IgD-negative memory B cell (primary cell): ENCODE measurements around the gene TENT4A. TPM values are rescaled to one million over a fixed set of nuclear protein-coding genes. Genes with fewer than 3 reads are reported as not detected.
A peak's percentile ranks its signal among the peaks of the same experiment; 100 is the strongest.

Experiments
- H3K27ac Mint-ChIP-seq, 3 donors: one replicate each; pipeline ENCODE4 v1.8.0; 2020 to 2022; ENCODE audit warnings: mild to moderate bottlenecking in 3 of 3, mixed read lengths in 3 of 3, moderate library complexity in 1 of 3
- H3K27me3 Mint-ChIP-seq: one replicate; pipeline ENCODE4 v1.8.0; 2021; ENCODE audit warnings: mixed read lengths
- H3K36me3 Mint-ChIP-seq: one replicate; pipeline ENCODE4 v1.8.0; 2020; ENCODE audit warnings: mild to moderate bottlenecking, mixed read lengths
- H3K4me1 Mint-ChIP-seq, 3 donors: one replicate each; pipeline ENCODE4 v1.8.0; 2020 to 2022; ENCODE audit warnings: mixed read lengths in 3 of 3, mild to moderate bottlenecking in 1 of 3
- H3K4me3 Mint-ChIP-seq, 4 donors: one replicate each; pipeline ENCODE4 v1.8.0; 2020 to 2022; ENCODE audit warnings: mild to moderate bottlenecking in 4 of 4, mixed read lengths in 4 of 4, moderate library complexity in 3 of 4
- H3K9me3 Mint-ChIP-seq, 3 donors: one replicate each; pipeline ENCODE4 v1.8.0; 2020 to 2021; ENCODE audit warnings: mixed read lengths in 3 of 3, mild to moderate bottlenecking in 1 of 3
- polyA plus RNA-seq: library from polyadenylated mRNA; unstranded; fragments of 300-500 nt; fragmentation: Illumina TruSeq; gene quantifications from one replicate; pipeline ENCODE4 v1.2.3, GENCODE V29; 2021

TENT4A gene
- polyA plus RNA-seq, 1 donor from 2014 or later = 1.6 TPM

DNA sequence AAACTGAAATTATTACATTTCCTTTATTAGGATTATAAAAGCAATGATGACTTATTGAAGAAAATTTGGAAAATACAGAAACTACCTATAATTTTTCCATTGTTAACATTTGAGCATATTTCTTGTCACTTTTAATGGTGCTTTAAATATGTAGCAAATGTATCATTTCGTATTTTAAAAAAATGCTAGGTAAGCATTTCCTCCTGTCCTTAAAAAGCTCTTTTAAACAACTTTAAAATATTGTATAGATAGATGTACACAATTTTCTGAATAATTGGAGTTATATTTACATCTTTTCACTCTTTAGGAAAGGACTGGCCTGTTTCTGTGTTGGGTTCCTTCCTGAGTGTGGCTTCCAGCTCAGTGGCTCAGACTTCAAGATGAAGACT is 15.6 kb downstream of the TENT4A start:
- peaks cover 2% of the 10 kb centered on the region for H3K27me3 Mint-ChIP-seq
- H3K36me3 Mint-ChIP-seq = peaks cover 6% of the 10 kb centered on the region
- peaks cover 41 to 61% (median 56%) of the 10 kb centered on the region in 3 donors for H3K4me1 Mint-ChIP-seq

DNA sequence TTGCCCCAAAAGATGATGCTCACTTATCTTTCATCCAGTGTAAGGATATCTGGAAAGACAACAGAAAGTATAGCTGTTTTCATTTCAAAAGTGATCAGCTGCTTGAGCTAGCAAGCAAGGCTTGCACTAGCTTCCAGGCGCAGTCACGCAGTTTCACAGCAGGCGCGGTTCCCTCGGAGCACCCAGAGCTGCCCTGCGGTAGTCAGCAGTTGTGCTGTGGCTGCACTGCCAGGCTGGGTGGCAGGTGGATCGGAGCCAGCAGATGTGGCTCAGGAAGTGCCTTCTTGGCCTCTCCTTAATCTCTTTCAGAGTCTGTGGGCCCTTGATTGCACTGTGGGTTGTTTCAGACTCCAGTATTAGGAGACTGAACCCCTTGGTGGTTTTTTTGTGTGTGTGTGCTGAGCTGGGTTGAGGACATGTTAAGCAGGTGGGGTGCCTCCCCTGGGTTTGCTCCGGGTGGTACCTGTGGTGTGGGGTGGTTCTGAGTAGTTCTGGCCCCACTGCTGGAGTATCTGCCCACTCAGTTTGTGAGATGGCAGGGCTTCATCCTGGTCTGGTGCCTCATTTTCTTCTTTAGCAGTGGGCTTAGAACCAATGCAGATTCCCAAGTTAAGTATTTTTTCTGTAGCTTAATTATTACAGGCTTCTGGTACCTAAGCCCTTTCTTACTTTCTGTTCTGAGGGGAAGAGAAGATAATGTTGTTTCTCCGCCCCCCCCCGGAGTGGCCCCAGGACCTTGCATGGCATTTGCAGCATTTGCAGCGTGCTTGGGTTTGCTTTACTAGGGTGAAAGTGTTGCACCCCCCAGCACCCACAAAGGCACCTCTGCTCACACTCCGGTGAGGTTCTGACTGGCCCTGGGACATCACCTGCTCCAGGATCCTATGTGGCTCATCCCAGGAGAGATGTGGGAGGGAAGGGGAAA is 16.4 kb downstream of the TENT4A start:
- Mint-ChIP-seq H3K9me3 (no peaks in the 10 kb centered on the region), H3K27ac (no peak overlapping the region), H3K4me1 (peaks cover 34 to 59% (median 54%) of the 10 kb centered on the region in 3 donors), H3K36me3 (peaks cover 6% of the 10 kb centered on the region), H3K4me3 (peak overlapping the region in 3 of 4 donors; percentile 0 to 83 (median 33)), H3K27me3 (peaks cover 2% of the 10 kb centered on the region)

More for the DNA sequence above, 15.6 kb downstream of the TENT4A start:
- Mint-ChIP-seq H3K27ac (no peak overlapping the region), H3K9me3 (no peaks in the 10 kb centered on the region), H3K4me3 (peak overlapping the region in 1 of 4 donors; percentile 83)

DNA sequence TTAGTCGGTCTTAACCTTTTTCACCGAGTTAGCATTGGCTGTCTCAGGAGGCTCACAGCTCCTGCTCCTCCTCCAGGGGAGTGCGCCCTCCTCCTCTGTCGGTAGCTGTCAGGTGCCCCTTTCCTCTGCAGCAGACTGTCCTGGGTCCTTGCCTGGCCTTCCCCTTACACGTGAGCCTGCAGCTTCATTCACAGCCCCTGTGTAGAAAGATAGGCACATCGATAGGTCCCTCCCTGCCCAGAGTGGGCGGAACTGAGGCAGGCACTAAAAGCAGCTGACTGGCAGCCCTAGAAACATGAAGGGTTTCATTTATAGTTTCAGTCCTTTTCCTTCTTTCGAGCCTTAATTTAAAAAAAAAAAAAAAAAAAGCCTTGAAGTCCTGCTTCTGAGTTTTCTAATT is 17.2 kb downstream of the TENT4A start:
- Mint-ChIP-seq H3K9me3 (no peaks in the 10 kb centered on the region), H3K27ac (no peak overlapping the region), H3K27me3 (peaks cover 2% of the 10 kb centered on the region), H3K4me3 (no peak overlapping the region), H3K4me1 (peaks cover 40 to 63% (median 57%) of the 10 kb centered on the region in 3 donors), H3K36me3 (peaks cover 7% of the 10 kb centered on the region)

DNA sequence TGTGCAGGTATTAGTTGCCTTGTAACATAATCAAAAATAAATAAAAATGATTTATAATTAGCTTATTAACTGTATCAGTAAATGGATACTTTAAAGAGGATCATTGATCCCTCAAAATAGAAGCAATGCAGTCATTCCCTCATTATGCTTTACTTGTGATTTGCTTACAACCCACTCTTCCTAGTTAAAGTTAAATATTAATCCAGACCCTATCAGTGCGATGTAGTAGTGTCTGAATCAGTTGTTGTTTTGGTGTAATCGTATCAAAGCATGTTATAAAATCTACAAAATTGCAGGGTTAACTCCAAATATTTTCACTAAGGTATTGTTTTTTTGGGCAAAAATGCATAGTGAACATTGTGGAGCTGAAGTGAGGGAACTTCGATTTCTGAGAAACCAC is 17.6 kb downstream of the TENT4A start:
- peaks cover 2% of the 10 kb centered on the region for H3K27me3 Mint-ChIP-seq
- no peak overlapping the region for H3K4me3 Mint-ChIP-seq
- H3K36me3 Mint-ChIP-seq = peaks cover 9% of the 10 kb centered on the region
- H3K4me1 Mint-ChIP-seq = peaks cover 42 to 60% (median 58%) of the 10 kb centered on the region in 3 donors
- no peak overlapping the region for H3K27ac Mint-ChIP-seq
- H3K9me3 Mint-ChIP-seq = no peaks in the 10 kb centered on the region

DNA sequence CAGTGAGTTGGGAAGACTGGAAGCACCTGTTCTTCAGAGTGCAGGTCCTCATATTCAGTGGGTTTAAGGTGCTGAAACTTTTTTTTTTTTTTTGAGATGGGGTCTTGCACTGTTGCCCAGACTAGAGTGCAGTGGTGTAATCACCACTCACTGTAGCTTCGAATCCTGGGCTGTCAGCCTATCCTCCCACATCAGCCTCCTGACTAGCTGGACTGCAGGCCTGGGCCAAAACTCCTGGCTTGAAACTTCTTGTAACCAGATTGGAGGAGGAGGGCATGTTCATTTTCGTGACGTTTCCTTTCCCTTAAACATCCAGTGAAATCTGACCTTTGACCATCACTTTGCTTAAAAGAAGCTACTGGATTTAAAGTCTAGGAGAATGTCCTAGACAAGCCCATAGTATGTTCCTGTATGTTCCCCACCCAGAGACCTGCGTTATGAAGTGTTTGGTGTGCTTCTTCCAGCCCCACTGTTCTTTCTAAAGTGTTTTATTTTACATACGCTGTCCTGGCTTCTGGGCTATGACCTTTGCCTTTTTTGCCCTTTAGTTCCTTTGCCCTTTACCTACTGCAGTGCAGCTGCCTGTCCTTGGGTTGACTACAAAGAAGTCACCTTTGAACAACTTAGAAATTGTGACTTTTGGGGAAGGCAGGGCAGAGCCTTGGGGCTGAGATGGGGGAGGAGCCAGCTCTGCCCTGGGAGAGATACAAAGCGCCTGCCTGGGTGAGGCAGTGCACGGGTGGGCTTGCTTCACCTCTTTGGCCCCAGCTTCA is 18.4 kb downstream of the TENT4A start:
- Mint-ChIP-seq H3K9me3 (no peaks in the 10 kb centered on the region), H3K27ac (peak overlapping the region in 1 of 3 donors; percentile 73), H3K4me1 (peaks cover 48 to 62% (median 61%) of the 10 kb centered on the region in 3 donors), H3K36me3 (peaks cover 9% of the 10 kb centered on the region), H3K27me3 (peaks cover 2% of the 10 kb centered on the region), H3K4me3 (no peak overlapping the region)

DNA sequence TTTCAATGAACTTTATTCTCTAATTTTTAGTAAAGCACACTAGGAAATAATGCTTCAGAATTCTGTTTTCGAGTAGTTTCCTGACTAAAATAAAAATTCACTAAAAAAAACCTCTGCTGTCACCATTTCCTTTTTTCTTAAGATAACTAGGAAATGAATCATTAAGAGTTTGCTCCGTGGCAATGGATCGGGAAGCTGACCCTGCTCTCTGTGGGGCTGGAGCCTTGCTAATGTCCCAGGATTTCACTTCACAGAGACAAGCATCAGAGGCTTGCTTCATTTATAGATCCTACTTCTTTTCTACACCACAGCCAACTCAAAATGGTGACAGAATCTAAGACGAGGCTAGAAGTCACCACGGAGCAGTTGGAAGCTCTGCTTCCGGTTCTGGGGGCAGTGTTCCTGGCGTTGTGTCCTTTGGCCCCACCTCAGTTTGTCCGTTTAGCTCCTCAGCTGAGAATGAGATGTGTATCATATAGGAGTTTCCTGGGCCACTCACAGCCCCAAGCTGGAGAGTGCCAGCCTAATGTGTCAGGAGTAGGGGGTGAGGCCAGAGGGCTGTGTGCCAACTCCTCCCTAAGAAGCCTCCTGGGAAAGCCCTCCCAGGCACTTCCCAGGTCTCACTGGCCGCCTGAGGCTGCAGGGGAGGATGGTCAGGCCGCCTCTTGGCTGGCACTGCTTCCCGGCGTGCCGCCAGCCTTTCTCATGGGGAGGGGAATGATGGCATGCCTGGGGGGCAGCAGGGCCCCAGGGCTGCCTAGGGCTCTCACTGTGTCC is 19.6 kb downstream of the TENT4A start:
- H3K4me1 Mint-ChIP-seq = peaks cover 53 to 61% (median 61%) of the 10 kb centered on the region in 3 donors

DNA sequence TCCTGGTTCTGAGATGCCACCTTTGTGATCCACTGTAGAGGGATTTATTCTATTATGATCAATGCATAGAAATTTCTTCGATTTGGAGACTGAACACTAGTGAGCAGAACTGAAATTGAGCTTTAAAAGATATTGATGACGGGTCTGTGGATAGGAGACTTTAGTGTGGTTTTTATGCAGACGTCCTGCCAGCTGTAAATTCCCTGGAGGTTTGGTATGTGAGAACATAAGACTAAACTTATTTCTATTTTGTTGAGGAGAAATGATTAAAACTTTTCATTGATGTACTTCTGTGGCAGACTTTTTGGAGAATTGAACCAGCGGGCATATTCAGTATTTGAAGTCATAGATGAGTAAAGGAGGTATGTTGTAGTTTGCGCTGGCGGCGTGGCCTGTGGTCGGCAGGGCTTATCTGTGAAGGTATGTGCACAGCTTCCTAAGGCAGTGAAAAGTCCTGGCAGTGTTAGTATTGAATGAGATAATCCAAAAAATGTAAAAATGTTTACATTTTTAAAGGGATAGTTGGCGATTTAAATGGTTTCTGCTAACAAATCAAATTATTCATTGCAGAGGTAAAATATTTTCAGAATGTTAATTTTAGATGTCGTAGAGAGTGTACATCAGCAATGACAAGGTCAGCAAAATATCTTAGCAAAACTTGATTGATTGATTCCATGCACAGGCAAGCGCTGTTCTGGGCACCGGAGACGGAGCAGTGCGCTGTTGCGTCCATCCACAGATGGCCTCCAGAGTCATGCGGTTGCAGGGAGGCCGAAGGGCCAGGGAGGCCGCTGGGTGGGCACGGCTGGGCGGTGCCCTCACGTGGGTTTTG is 20.4 kb downstream of the TENT4A start:
- no peaks in the 10 kb centered on the region for H3K27me3 Mint-ChIP-seq
- no peaks in the 10 kb centered on the region for H3K9me3 Mint-ChIP-seq
- H3K4me1 Mint-ChIP-seq = peaks cover 51 to 54% (median 53%) of the 10 kb centered on the region in 3 donors
- peak overlapping the region in 2 of 3 donors; percentile 20 to 32 for H3K27ac Mint-ChIP-seq
- H3K36me3 Mint-ChIP-seq = peaks cover 12% of the 10 kb centered on the region
- H3K4me3 Mint-ChIP-seq = peak overlapping the region in 1 of 4 donors; percentile 41

More for the DNA sequence above, 19.6 kb downstream of the TENT4A start:
- peaks cover 2% of the 10 kb centered on the region for H3K27me3 Mint-ChIP-seq
- peaks cover 12% of the 10 kb centered on the region for H3K36me3 Mint-ChIP-seq
- H3K4me3 Mint-ChIP-seq = peak overlapping the region in 2 of 4 donors; percentile 41 to 43
- H3K27ac Mint-ChIP-seq = peak overlapping the region in 2 of 3 donors; percentile 20 to 73
- H3K9me3 Mint-ChIP-seq = no peaks in the 10 kb centered on the region

DNA sequence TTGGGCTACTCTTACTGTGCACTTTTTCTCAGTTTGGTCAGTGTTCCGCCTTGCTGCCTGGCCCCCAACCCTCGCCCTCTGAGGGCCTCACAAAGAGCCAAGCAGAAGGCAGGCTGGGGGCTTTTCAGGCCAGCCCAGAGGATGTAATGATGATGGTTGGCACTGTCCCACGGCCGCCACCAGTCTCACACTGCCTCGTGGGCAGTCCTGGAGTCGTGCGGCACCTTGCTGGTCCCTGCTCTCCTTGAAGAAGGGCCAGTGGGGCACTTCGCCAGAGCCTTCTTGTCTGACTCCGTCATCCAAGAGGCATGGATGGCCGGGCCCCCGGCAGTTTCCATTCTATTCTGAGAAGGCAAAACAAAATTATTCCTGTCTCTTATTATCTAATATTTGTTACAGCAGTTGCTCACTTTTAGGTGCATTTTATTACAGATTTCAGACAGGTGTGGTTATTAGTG is 21.0 kb downstream of the TENT4A start:
- Mint-ChIP-seq H3K27ac (peak overlapping the region in 1 of 3 donors; percentile 73), H3K4me1 (peaks cover 47 to 50% (median 50%) of the 10 kb centered on the region in 3 donors), H3K9me3 (no peaks in the 10 kb centered on the region), H3K4me3 (no peak overlapping the region), H3K36me3 (peaks cover 12% of the 10 kb centered on the region), H3K27me3 (no peaks in the 10 kb centered on the region)

DNA sequence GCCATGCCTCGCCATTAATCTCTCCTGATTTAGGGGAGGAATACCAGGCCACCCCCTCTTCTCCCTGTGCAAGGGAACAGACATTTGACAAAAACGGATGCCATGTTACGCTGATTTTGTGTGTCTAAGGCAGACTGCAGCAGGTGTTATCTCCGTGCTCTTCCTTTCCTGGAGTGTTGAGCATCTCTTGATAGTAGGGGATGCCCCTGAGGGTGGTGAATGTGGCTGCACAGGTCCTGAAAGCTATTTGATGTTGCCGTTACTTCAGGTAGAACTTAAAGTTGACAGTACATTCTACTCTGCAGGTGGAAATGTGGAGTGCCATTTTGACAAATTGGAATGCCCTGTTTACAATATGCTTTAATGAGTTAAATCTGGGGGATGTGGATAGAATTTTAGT is 21.5 kb downstream of the TENT4A start:
- H3K27me3 Mint-ChIP-seq = no peaks in the 10 kb centered on the region
- peak overlapping the region in 2 of 3 donors; percentile 73 to 90 for H3K27ac Mint-ChIP-seq
- H3K36me3 Mint-ChIP-seq = peaks cover 12% of the 10 kb centered on the region
- peak overlapping the region in 1 of 4 donors; percentile 78 for H3K4me3 Mint-ChIP-seq
- no peaks in the 10 kb centered on the region for H3K9me3 Mint-ChIP-seq
- H3K4me1 Mint-ChIP-seq = peaks cover 45 to 46% (median 45%) of the 10 kb centered on the region in 3 donors

DNA sequence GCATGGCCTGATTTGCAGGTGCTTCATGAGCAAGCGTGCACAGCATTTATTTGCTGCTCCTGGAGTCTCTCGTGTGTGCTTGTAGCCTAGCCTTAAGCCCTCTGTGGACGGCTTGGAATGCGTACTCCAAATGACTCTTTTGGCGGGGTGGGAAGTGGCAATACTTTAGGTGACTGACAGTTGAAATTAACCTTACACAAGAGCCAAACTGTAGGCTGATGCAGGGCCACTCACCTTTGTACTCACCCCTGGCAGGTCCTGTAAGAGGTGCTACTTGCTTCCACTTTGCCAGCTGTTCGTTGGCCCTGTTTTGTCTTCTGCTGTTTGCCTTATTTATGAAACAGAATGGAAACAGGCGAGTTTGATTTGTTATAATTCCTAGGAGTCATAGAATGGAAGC is 22.9 kb downstream of the TENT4A start:
- H3K36me3 Mint-ChIP-seq = peaks cover 12% of the 10 kb centered on the region
- H3K4me3 Mint-ChIP-seq = peak overlapping the region in 1 of 4 donors; percentile 28
- no peaks in the 10 kb centered on the region for H3K27me3 Mint-ChIP-seq
- peak overlapping the region in 2 of 3 donors; percentile 73 to 74 for H3K27ac Mint-ChIP-seq
- H3K9me3 Mint-ChIP-seq = no peaks in the 10 kb centered on the region
- peaks cover 41 to 45% (median 42%) of the 10 kb centered on the region in 3 donors for H3K4me1 Mint-ChIP-seq

DNA sequence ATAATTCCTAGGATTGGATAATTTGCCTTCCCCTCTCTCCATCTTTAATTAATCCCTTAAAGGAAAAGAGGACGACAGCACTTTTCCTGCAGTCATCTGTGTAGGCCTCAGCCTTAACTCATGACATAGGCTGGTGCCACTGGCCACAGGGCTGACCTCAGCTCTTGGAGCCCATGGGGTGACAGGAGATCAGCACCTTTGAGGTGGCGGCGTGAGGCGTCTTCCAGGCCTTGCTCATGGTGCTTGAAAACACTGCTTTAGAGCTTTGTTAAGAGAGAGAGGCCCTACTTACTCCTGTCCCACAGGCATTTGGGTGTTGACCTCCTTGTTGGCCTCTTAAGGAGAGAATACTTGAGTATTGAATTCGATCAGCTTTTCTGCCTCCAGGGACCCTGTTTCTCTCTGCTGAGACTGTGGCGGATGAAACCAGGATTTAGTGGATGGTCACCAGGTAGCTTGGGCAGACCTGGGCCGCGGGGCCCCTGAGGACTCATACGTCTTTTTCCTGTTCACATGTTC is 23.4 kb downstream of the TENT4A start:
- Mint-ChIP-seq H3K9me3 (no peaks in the 10 kb centered on the region), H3K36me3 (peaks cover 12% of the 10 kb centered on the region), H3K27me3 (no peaks in the 10 kb centered on the region), H3K4me3 (peak overlapping the region in 3 of 4 donors; percentile 6 to 59 (median 28)), H3K4me1 (peaks cover 40 to 45% (median 41%) of the 10 kb centered on the region in 3 donors), H3K27ac (peak overlapping the region; percentile 20 to 74 (median 58))

DNA sequence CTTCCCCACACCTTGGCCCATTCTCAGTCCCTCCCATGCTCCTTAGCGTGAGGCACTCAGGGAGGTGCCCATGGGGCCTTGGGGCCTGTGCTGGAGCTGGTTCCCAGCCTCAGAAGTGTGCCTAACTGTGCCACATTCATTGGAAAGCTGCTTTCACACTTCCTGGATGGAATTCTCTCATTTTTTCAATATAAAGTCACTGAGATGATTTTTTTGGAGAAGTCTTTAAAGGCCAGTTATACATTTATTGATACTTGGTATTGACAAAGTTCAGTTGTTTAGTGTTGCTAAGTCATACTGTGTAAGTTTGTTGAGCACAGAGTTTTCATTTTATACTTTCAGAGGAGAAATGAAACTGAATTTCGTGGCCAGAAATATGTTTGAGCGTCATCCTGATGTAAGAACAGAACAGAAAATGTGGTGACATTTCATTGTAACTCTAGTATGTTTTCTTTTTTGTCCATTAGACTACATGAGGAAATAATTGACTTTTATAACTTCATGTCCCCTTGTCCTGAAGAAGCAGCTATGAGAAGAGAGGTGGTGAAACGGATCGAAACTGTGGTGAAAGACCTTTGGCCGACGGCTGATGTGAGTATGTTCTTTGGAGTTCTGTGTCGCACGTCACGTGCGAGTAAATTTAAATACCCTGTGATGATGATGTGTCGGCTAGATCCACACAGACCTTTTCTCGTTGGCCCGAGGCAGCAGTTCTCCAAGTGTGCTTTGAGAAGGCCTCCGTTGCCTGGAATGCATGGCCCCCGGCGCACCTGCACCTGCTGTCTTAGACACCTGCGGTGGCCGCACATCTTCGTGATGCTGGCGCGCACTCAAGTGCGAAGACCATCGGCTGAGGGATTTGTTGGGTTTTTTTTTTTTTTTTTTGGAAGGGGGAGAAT is 24.1 kb downstream of the TENT4A start:
- H3K4me3 Mint-ChIP-seq = peak overlapping the region in 3 of 4 donors; percentile 6 to 59 (median 28)
- H3K27me3 Mint-ChIP-seq = no peaks in the 10 kb centered on the region
- H3K4me1 Mint-ChIP-seq = peaks cover 36 to 39% (median 39%) of the 10 kb centered on the region in 3 donors
- H3K27ac Mint-ChIP-seq = peak overlapping the region; percentile 20 to 74 (median 58)
- no peaks in the 10 kb centered on the region for H3K9me3 Mint-ChIP-seq
- peaks cover 10% of the 10 kb centered on the region for H3K36me3 Mint-ChIP-seq
